Measurements from ENCODE around the gene GLI2. TPM values are rescaled to one million over a fixed set of nuclear protein-coding genes. Genes with fewer than 3 reads are reported as not detected.

GLI2 gene
- total RNA-seq, 1 experiment from 2014 or later = 3.4 TPM

- no TSS peak for BruUV-seq (replicated peaks)
- ChIA-PET POLR2A (no interaction called here), CTCF (no interaction called here), RAD21 (ENCODE audit: low non-redundant PET in 1 of 2, low total read pairs in 2 of 2, uncharacterized antibody in 2 of 2, unreplicated experiment in 2 of 2) (no interaction called here)
- intact Hi-C loops (cut with micrococcal nuclease) = no loop called here
- no peaks in the 10 kb centered on the region for H3K27me3 ChIP-seq (ENCODE audit: insufficient read depth, low read length)
- H3K79me2 ChIP-seq (ENCODE audit: insufficient read depth, low read length) = no peaks in the 10 kb centered on the region
- H3K9me2 ChIP-seq (ENCODE audit: insufficient read depth) = no peaks in the 10 kb centered on the region
- ATAC-seq (no peak), DNase-seq (ENCODE audit: low read depth, low spot score) (no peak)
- no peak overlapping the region for H2AFZ ChIP-seq (ENCODE audit: low read depth, low read length, poor library complexity, severe bottlenecking)
- TF ChIP-seq MAX (IDR thresholded peaks at IDR 0.05) (no peak), RAD21 (IDR thresholded peaks at IDR 0.05; ENCODE audit: low read depth) (no peak), SRF (IDR thresholded peaks at IDR 0.05; ENCODE audit: low read depth) (no peak), ZNF274 (IDR thresholded peaks at IDR 0.05; ENCODE audit: low read depth, low read length) (no peak), REST (IDR thresholded peaks at IDR 0.05; ENCODE audit: low read depth) (no peak), JUND (IDR thresholded peaks at IDR 0.05) (no peak), EZH2phosphoT487 (IDR thresholded peaks at IDR 0.05; ENCODE audit: borderline replicate concordance) (no peak), POLR2AphosphoS5 (IDR thresholded peaks at IDR 0.05; ENCODE audit: low read depth, low read length) (no peak), SIN3A (IDR thresholded peaks at IDR 0.05; ENCODE audit: low read depth) (no peak), CEBPB (IDR thresholded peaks at IDR 0.05; ENCODE audit: low read depth) (no peak), ATF3 (IDR thresholded peaks at IDR 0.05) (no peak), ZBTB33 (IDR thresholded peaks at IDR 0.05; ENCODE audit: extremely low read depth, insufficient replicate concordance, low read length) (no peak)
- no peak overlapping the region for H3K4me3 ChIP-seq (replicated peaks in 1 of 2; ENCODE audit: low read depth in 1 of 2, low read length in 2 of 2)
- no peaks in the 10 kb centered on the region for H3K4me1 ChIP-seq (ENCODE audit: control insufficient read depth in 1 of 2, insufficient read depth in 2 of 2, low read length in 2 of 2)
- no peak overlapping the region for H3K9ac ChIP-seq (ENCODE audit: low read length)
- no peak overlapping the region for H3K4me2 ChIP-seq (ENCODE audit: low read length)
- no peaks in the 10 kb centered on the region for H3K9me3 ChIP-seq (ENCODE audit: control insufficient read depth in 1 of 2, insufficient read depth in 1 of 2, low read depth in 1 of 2, low read length in 2 of 2)
- no peaks in the 10 kb centered on the region for H4K20me1 ChIP-seq (ENCODE audit: insufficient read depth)
- no peak overlapping the region for H3K27ac ChIP-seq (ENCODE audit: low read depth, low read length)
- H3K36me3 ChIP-seq (ENCODE audit: control insufficient read depth in 1 of 2, insufficient read depth in 2 of 2, low read length in 2 of 2) = no peaks in the 10 kb centered on the region
Measured at GRCh38 chr2:120754067-120754960, 18.6 kb downstream of the GLI2 start.

Data from HCT116 (cell line).